ENCODE results near the gene NRXN3.

- TF ChIP-seq BHLHE40 (IDR thresholded peaks at IDR 0.05; ENCODE audit: borderline replicate concordance) = no peak
- TF ChIP-seq SP1 (IDR thresholded peaks at IDR 0.05) = no peak
- no peak for TF ChIP-seq LEF1 (IDR thresholded peaks at IDR 0.05; ENCODE audit: borderline replicate concordance)
- TF ChIP-seq SUZ12 (IDR thresholded peaks at IDR 0.05) = no peak
- TF ChIP-seq FOXM1 (IDR thresholded peaks at IDR 0.05; ENCODE audit: borderline replicate concordance) = no peak
- TF ChIP-seq NFRKB (IDR thresholded peaks at IDR 0.05) = no peak
- TF ChIP-seq FOXK2 (IDR thresholded peaks at IDR 0.05) = no peak
- TF ChIP-seq FOXA1 (IDR thresholded peaks at IDR 0.05) = no peak
- TF ChIP-seq HDGF (IDR thresholded peaks at IDR 0.05; ENCODE audit: borderline replicate concordance) = no peak
- TF ChIP-seq L3MBTL2 (conservative IDR thresholded peaks at IDR 0.05) = no peak
- no peak for TF ChIP-seq CTBP1 (IDR thresholded peaks at IDR 0.05; ENCODE audit: borderline replicate concordance)
- TF ChIP-seq ZNF384 (IDR thresholded peaks at IDR 0.05) = no peak
- TF ChIP-seq PKNOX1 (IDR thresholded peaks at IDR 0.05) = no peak
- TF ChIP-seq TARDBP (IDR thresholded peaks at IDR 0.05) = no peak
These were observed 996.0 kb downstream of the NRXN3 start for GRCh38 chr14:79166171-79166570.

All from HEK293T (cell line).